Endothelial cell of umbilical vein (primary cell): ENCODE results near the gene TM2D1.

Source experiments
- EZH2 ChIP-seq: IDR thresholded peaks from 2 replicates; pipeline ENCODE4 v1.6.1; 2012; ENCODE audit warnings: borderline replicate concordance, low read depth, mild to moderate bottlenecking, moderate library complexity, low read length, inconsistent platforms; ENCODE audit not compliant: severe bottlenecking
- FOS ChIP-seq: IDR thresholded peaks from 2 replicates; pipeline ENCODE4 v1.6.1; 2011; ENCODE audit warnings: mild to moderate bottlenecking, low read length, moderate library complexity, borderline replicate concordance; ENCODE audit not compliant: insufficient read depth
- GATA2 ChIP-seq: IDR thresholded peaks from 2 replicates; pipeline ENCODE4 v1.7.0; 2011; ENCODE audit warnings: low read depth, mild to moderate bottlenecking, moderate library complexity, mixed read lengths, low read length; ENCODE audit not compliant: insufficient read length, insufficient read depth
- MYC ChIP-seq: IDR thresholded peaks from one replicate; pipeline ENCODE4 v1.6.1; 2011; ENCODE audit warnings: mild to moderate bottlenecking, low read depth, low read length
- POLR2A ChIP-seq: IDR thresholded peaks from 2 replicates; pipeline ENCODE4 v1.6.1; 2012; ENCODE audit warnings: low read depth, mild to moderate bottlenecking, control low read depth, low read length
- POLR2AphosphoS5 ChIP-seq: IDR thresholded peaks from 2 replicates; pipeline ENCODE4 v1.6.1; 2012; ENCODE audit warnings: low read depth, mild to moderate bottlenecking, control low read depth, low read length, moderate library complexity; ENCODE audit not compliant: insufficient read depth
- TF ChIP-seq, protein P1 (sequence below), 2 donors: IDR thresholded peaks; 1 replicate in 1 of 2; 2 replicates in 1 of 2; pipeline ENCODE4 v1.5.1; 2011; ENCODE audit warnings: low read length in 2 of 2, mild to moderate bottlenecking in 2 of 2, moderate library complexity in 2 of 2, control low read depth in 1 of 2, inconsistent platforms in 1 of 2, low read depth in 1 of 2; ENCODE audit not compliant: insufficient read depth in 1 of 2; ENCODE audit errors: extremely low read depth in 1 of 2
- TF ChIP-seq, protein P2 (sequence below): IDR thresholded peaks from 2 replicates; pipeline ENCODE4 v1.6.1; 2011; ENCODE audit not compliant: insufficient read depth, insufficient read length

DNA sequence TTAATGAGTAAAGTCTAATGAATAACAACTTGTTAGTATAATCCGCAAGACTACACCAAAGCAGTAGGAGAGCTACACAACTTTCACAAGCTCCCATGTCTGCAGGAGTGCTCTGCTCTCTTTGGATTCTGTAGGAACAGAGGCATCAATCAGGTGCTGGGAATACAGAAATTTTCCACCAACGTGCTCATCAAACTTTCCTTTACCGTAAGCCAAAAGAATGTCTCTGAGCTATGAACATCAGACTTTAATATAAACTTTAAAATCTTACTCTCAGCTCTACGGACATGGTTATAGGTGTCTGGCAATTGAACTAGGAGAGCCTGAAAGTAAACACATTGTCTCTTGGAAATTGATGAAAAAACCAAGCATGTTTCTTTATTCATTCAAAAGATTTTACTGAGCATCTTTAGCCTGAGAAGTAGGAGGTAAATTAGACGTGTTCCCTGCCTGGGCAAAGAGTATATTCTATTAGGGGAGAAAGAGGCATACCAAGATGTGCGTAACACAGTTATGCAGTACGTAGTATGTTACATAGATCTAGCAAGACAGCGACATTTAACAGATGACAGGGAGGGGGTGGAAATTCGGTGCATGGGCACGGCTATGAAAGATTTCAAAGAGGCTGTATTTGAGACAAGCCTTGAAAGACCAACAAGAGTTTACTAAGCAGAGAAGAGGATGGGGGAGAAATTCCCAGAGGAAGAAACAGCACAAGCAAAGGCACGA, 85.2 kb downstream of the TM2D1 start:
- TF ChIP-seq, protein P1, sequence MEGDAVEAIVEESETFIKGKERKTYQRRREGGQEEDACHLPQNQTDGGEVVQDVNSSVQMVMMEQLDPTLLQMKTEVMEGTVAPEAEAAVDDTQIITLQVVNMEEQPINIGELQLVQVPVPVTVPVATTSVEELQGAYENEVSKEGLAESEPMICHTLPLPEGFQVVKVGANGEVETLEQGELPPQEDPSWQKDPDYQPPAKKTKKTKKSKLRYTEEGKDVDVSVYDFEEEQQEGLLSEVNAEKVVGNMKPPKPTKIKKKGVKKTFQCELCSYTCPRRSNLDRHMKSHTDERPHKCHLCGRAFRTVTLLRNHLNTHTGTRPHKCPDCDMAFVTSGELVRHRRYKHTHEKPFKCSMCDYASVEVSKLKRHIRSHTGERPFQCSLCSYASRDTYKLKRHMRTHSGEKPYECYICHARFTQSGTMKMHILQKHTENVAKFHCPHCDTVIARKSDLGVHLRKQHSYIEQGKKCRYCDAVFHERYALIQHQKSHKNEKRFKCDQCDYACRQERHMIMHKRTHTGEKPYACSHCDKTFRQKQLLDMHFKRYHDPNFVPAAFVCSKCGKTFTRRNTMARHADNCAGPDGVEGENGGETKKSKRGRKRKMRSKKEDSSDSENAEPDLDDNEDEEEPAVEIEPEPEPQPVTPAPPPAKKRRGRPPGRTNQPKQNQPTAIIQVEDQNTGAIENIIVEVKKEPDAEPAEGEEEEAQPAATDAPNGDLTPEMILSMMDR (IDR thresholded peaks at IDR 0.05; ENCODE audit: extremely low read depth in 1 of 2, insufficient read depth in 1 of 2, low read depth in 1 of 2, low read length in 2 of 2) = no peak
- TF ChIP-seq EZH2 (no peak), POLR2AphosphoS5 (no peak), FOS (no peak), GATA2 (no peak), POLR2A (no peak), MYC (no peak)
- TF ChIP-seq, protein P2, sequence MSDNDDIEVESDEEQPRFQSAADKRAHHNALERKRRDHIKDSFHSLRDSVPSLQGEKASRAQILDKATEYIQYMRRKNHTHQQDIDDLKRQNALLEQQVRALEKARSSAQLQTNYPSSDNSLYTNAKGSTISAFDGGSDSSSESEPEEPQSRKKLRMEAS = no peak
